Dendritic cell treated with granulocyte-macrophage colony-stimulating factor and Interleukin-4, amounts not matched to agents 40 ng/mL and 50 ng/mL, for 4 days (primary cell): ENCODE data around the gene RUNX2.
A peak's percentile ranks its signal among the peaks of the same experiment; 100 is the strongest.
"Not testable (repeated sequence)": the region's sequence is repeated elsewhere in the genome, so short reads cannot be mapped to it uniquely, and the experiment has no call there.

Experiments used
- H3K27ac Mint-ChIP-seq: one replicate; pipeline ENCODE4 v1.8.0; 2022; ENCODE audit warnings: mild to moderate bottlenecking, mixed read lengths
- H3K27me3 Mint-ChIP-seq: one replicate; pipeline ENCODE4 v1.8.0; 2022; ENCODE audit warnings: mild to moderate bottlenecking, mixed read lengths
- H3K36me3 Mint-ChIP-seq: one replicate; pipeline ENCODE4 v1.8.0; 2022; ENCODE audit warnings: low read depth, mixed read lengths
- H3K4me1 Mint-ChIP-seq: one replicate; pipeline ENCODE4 v1.8.0; 2022; ENCODE audit warnings: low read depth, mixed read lengths
- H3K4me3 Mint-ChIP-seq: one replicate; pipeline ENCODE4 v1.8.0; 2022; ENCODE audit warnings: mild to moderate bottlenecking, moderate library complexity, mixed read lengths
- H3K9me3 Mint-ChIP-seq: one replicate; pipeline ENCODE4 v1.8.0; 2022; ENCODE audit warnings: mixed read lengths
- intact Hi-C: fragments of 100-400 bp; cut with micrococcal nuclease; formaldehyde crosslinking; loops from one replicate; pipeline ENCODE4 v1.15.0; 2022

Gene RUNX2

DNA sequence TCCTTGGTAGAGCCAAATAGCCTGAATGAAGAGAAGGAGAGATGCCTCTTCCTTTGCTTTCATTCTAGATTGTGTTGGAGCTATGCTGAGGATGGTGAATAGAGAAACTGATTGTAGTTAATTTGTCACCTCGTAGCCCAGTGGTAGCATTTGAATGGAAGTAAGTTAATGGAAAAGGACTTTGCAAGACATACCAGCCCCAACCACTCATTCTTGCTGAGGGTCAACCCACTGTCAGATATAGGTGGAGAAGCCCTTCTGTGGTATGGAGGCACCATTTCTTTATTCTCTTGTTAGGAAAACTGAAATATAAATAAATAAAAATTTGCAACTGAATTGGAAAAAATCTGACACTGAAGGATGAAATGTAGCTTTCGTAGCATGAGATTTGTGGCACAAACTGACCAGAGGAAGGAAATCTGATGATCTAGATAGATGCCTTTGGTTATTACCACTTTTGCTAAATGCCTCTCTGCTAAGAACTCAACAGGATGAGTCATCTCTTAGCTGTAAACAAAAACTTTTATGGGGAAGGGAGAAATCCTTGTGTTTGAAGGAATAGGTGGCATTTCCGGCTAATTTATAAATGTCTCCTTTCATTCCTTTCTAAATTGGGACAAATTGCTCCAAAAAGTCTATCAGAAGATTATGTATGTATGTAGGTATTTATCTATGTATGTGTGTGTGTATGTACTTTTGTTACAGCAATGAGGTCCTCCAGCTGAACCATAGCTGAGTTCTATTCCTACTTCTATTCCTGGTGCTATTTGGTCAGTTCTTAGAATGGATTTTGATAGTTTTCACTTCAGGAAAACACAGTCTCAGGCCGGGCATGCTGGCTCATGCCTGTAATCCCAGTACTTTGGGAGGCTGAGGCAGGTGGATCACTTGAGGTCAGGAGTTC is 126.1 kb downstream of the RUNX2 start:
- Mint-ChIP-seq H3K4me1 (peaks cover 38% of the 10 kb centered on the region), H3K4me3 (no peak overlapping the region)
- intact Hi-C loops, result no loop called here

DNA sequence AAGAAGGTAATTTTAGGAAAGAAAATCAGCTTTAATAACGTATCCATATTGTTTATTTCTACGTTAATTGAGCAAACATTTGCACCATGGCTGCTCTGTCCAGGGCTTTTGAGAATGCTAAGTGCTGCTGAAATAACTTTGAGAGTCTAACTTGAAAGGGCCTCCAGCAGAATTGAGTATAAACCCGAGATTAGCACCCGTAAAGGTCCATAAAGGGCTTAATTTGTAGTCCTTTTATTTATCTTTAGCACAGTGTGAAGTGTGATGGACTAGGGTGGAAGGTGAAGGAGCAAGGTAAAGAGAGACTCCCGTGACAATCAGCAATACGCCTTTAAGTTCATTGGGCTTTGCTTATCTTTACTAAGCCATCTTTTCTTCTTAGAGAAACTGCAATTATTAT is 127.3 kb downstream of the RUNX2 start:
- intact Hi-C loops, result no loop called here
- peaks cover 36% of the 10 kb centered on the region for H3K36me3 Mint-ChIP-seq

More for the DNA sequence above, 126.1 kb downstream of the RUNX2 start:
- H3K27ac Mint-ChIP-seq, result peak overlapping the region; percentile 60
- H3K27me3 Mint-ChIP-seq, result no peaks in the 10 kb centered on the region
- H3K36me3 Mint-ChIP-seq, result peaks cover 43% of the 10 kb centered on the region
- H3K9me3 Mint-ChIP-seq, result no peaks in the 10 kb centered on the region

DNA sequence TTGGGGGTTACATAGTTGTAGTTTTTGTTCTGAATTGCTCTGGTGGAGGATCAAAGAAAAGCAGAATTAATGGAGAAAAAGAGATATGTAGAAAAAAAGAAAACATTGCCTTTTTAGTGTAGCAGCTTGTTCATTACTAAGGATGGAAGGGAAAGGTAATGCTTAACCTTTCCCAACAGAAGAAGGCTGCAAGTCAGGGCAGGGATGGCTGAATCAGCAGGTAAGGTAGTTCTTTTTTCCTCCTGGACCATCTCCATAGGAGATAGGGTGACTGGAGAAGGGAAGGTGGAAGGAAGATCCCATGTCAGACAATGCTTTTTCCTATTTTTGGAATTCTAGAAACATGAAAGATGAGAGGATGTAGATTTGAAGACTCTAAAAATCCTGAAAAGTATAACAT is 129.0 kb downstream of the RUNX2 start:
- H3K27me3 Mint-ChIP-seq, result no peaks in the 10 kb centered on the region
- H3K9me3 Mint-ChIP-seq, result no peaks in the 10 kb centered on the region
- intact Hi-C loops, result no loop called here
- no peak overlapping the region for H3K27ac Mint-ChIP-seq
- peaks cover 17% of the 10 kb centered on the region for H3K4me1 Mint-ChIP-seq
- H3K36me3 Mint-ChIP-seq, result peaks cover 19% of the 10 kb centered on the region
- H3K4me3 Mint-ChIP-seq, result no peak overlapping the region

More for the DNA sequence above, 127.3 kb downstream of the RUNX2 start:
- Mint-ChIP-seq H3K9me3 (no peaks in the 10 kb centered on the region), H3K27me3 (no peaks in the 10 kb centered on the region), H3K4me1 (peaks cover 32% of the 10 kb centered on the region), H3K27ac (no peak overlapping the region), H3K4me3 (no peak overlapping the region)

DNA sequence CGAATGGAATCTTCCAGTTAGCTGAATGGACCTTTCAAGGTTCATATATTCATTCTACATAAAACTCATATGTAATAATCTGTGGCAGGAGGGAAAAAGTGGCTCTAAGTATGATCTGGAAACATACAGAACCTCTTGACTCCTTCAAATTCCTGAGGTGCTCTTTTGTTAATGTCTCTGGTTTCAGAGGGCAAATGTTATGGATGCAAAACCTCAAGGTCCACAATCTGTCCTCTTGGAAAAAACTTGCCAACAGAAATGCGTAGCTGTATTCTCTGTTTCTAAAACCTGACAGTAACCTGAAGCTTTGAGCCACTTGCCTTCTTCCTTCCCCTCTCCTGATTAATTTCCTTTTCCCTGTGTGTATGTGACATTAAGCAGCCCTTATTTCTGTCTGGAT is 130.5 kb downstream of the RUNX2 start:
- H3K36me3 Mint-ChIP-seq, result peaks cover 24% of the 10 kb centered on the region
- no peak overlapping the region for H3K27ac Mint-ChIP-seq
- no peak overlapping the region for H3K4me3 Mint-ChIP-seq
- no peaks in the 10 kb centered on the region for H3K9me3 Mint-ChIP-seq
- no peaks in the 10 kb centered on the region for H3K27me3 Mint-ChIP-seq
- intact Hi-C loops, result no loop called here
- peaks cover 2% of the 10 kb centered on the region for H3K4me1 Mint-ChIP-seq

DNA sequence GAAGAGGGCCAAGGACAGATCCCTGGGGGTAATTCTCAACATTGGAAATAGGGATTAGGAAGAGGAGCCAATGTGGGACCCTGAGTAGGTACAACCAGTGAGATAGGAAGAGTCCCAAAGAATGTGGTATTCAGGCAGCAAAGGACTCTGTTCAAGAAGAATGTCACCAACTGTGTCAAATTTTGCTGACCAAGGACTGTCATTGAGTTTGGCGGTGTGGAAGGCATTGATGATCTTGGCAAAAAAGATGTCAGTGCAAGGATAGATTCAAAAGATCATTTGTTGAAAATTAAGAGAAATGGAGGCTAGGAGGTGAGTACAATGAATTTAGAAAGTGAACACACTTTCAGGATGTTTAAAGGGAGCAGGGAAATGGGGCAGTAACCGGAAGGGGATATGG is 132.0 kb downstream of the RUNX2 start:
- no peaks in the 10 kb centered on the region for H3K9me3 Mint-ChIP-seq
- no peaks in the 10 kb centered on the region for H3K27me3 Mint-ChIP-seq
- peaks cover 24% of the 10 kb centered on the region for H3K36me3 Mint-ChIP-seq
- H3K4me1 Mint-ChIP-seq, result no peaks in the 10 kb centered on the region
- no peak overlapping the region for H3K4me3 Mint-ChIP-seq
- H3K27ac Mint-ChIP-seq, result no peak overlapping the region
- intact Hi-C loops, result no loop called here

DNA sequence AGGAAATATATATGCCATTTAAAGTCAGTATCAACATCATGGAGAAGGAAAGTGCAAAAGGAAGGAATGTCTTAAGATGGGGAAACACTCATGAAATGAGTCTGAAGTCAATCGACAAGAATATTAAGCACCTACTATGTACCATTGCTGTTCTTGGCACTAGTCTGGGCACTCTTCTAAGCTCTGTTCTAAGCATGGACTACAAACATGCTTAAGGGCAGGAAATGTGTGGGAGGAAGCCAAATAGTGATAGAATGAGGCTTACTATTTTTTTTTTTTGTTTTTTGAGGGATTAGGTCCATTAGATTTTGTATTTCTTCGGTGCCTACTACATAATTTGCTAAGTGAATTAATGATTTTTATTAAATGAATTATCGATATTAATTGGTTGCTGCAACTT is 133.4 kb downstream of the RUNX2 start:
- H3K36me3 Mint-ChIP-seq, result peaks cover 20% of the 10 kb centered on the region
- no peaks in the 10 kb centered on the region for H3K9me3 Mint-ChIP-seq

DNA sequence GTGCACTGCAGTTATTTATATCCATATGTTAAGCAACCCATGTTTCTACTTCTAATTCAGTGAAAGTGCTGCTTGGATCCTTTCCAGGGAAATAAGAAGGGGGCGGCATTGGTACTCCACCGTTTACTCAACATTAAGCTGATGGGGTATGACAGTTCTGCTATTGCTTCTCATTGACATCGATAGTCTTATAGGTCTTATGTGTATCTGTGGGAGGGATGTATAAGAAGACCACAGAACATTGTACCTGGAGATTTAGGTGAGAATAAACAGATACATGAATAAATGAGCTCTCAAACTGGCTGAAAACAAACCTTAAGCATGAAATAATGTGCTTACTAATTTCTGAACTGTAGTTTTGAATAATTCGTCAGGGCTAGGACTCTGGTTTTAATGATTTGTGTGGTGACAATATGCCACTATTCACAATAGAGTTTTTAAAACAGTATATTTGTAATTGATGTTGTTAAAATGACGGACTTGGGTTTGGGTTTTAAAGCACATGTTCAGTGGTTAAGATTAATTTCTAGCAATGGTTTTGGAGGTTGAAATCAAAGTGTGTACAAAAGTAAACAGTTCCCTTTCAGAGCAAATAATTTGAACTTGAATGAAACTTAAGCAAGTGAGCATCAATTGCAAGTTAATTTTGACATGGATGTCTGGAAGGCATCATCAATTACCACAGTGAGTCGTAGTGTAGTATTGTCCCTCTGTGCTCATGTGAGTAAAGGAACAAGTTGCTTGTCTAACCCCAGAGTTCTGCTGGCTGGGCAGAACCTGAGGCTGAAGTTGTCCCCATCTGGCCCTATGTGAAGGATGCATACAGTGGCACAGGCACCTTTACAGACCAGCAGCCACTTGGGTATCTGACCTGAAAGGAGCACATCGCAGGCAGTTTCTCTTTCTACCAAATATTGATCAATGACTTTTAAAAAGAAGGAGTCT is 134.3 kb downstream of the RUNX2 start:
- Mint-ChIP-seq H3K9me3 (no peaks in the 10 kb centered on the region), H3K4me3 (no peak overlapping the region), H3K27me3 (no peaks in the 10 kb centered on the region), H3K4me1 (peaks cover 7% of the 10 kb centered on the region), H3K36me3 (peaks cover 12% of the 10 kb centered on the region), H3K27ac (no peak overlapping the region)
- intact Hi-C loops, result no loop called here

More for the DNA sequence above, 133.4 kb downstream of the RUNX2 start:
- intact Hi-C loops, result no loop called here
- Mint-ChIP-seq H3K27me3 (no peaks in the 10 kb centered on the region), H3K27ac (no peak overlapping the region), H3K4me1 (no peaks in the 10 kb centered on the region), H3K4me3 (no peak overlapping the region)

DNA sequence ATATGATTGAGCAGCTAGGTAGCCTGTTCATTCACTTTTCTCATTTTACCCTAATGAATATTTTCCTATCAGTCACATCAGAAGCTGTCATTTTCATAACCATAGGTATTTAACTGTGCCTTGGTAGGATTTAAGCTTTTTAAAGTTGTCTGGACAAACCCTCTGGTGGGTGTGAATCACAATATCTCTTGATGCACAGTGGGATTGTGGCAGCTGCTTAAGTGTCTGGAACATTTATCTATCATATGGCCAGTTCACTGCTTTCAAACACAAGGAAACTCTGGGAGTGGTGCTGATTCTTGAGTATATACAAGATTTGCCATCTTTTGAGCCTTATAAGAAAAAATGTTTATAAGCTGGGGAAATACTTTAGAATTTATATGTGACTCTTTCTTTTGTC is 136.6 kb downstream of the RUNX2 start:
- H3K4me3 Mint-ChIP-seq, result no peak overlapping the region
- no peak overlapping the region for H3K27ac Mint-ChIP-seq
- intact Hi-C loops, result no loop called here
- H3K9me3 Mint-ChIP-seq, result no peaks in the 10 kb centered on the region
- H3K27me3 Mint-ChIP-seq, result no peaks in the 10 kb centered on the region
- peaks cover 22% of the 10 kb centered on the region for H3K36me3 Mint-ChIP-seq
- H3K4me1 Mint-ChIP-seq, result peaks cover 16% of the 10 kb centered on the region

DNA sequence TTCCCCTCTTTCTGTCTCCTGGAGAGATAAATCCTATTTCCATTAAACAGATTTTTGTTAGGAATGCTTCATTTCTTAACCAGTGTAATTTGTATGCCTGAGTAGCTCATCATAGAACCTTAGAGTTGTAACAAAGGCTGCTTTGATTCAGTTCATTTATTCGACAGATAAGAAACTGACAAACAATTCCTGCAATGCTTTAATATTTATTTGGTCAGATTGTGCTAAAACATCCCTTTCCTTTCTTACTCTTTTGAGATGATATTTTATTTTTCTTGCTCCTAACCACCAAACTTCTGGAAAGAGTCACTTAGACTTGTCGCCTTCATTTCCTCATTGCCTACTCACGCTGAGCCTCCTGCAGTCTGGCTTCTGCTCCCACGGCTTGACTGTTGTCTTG is 138.6 kb downstream of the RUNX2 start:
- Mint-ChIP-seq H3K4me1 (peaks cover 25% of the 10 kb centered on the region), H3K36me3 (peaks cover 41% of the 10 kb centered on the region), H3K27me3 (no peaks in the 10 kb centered on the region), H3K27ac (no peak overlapping the region), H3K4me3 (no peak overlapping the region), H3K9me3 (no peaks in the 10 kb centered on the region)
- intact Hi-C loops, result no loop called here

DNA sequence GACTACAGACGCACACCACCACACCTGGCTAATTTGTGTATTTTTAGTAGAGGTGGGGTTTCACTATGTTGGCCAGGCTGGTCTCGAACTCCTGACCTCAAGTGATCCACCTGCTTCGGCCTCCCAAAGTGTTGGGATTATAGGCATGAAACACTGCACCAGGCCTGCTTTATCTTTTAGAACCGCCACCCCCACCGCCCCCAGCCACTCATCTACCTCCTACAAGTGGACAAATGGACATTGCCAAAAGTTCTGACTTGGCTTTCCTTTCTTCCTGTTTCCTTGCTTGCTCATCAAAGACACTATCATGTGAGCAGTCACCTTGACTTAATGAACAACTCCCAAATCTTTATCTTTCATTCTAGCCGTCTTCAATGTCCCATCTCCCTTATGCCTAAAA is 139.3 kb downstream of the RUNX2 start:
- H3K27me3 Mint-ChIP-seq, H3K4me3 Mint-ChIP-seq, H3K27ac Mint-ChIP-seq, H3K9me3 Mint-ChIP-seq, intact Hi-C loops: not testable (repeated sequence)
- peaks cover 27% of the 10 kb centered on the region for H3K4me1 Mint-ChIP-seq
- peaks cover 44% of the 10 kb centered on the region for H3K36me3 Mint-ChIP-seq

DNA sequence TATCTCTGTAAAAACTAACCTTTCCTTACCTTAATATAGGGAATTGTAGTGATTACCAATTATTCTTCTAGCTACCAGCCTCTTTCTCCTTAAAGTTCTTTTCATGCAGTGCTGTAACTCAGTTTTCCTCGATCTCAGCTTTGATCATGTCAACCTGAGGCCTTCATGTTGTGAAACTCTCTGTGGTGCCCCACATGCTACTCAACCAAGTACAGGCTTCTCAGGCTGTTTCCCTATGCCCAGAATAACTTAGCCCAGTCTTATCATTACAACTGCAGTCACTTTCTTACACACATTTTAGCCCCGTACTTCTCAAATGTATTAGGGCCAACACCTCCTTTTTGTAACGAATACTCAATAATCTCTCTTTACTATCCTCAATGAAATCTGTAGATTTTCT is 139.7 kb downstream of the RUNX2 start:
- peaks cover 31% of the 10 kb centered on the region for H3K4me1 Mint-ChIP-seq
- H3K27me3 Mint-ChIP-seq, result no peaks in the 10 kb centered on the region
- H3K4me3 Mint-ChIP-seq, result no peak overlapping the region
- peaks cover 44% of the 10 kb centered on the region for H3K36me3 Mint-ChIP-seq
- intact Hi-C loops, result no loop called here
- H3K9me3 Mint-ChIP-seq, result no peaks in the 10 kb centered on the region
- no peak overlapping the region for H3K27ac Mint-ChIP-seq

DNA sequence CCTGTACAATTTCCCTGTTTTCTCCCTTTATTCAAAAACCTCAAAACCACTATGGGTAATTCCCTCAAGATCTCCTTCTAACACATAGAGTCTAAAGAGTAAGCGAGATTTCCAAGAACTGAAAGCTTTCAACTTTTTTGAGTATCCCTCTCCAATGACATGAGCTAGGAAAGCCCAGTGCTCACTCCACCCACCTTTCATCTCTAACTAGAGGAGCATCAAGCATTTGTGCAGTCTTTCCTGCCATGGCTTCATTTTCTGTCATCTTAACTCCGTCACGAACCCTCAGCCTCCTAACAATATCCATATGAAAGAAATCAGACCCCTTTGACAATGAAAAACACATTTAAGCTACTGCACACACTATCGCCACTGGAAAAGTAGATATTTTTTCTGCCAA is 141.5 kb downstream of the RUNX2 start:
- Mint-ChIP-seq H3K4me3 (no peak overlapping the region), H3K9me3 (no peaks in the 10 kb centered on the region), H3K27me3 (no peaks in the 10 kb centered on the region), H3K27ac (no peak overlapping the region), H3K4me1 (peaks cover 43% of the 10 kb centered on the region), H3K36me3 (peaks cover 45% of the 10 kb centered on the region)
- intact Hi-C loops, result no loop called here

DNA sequence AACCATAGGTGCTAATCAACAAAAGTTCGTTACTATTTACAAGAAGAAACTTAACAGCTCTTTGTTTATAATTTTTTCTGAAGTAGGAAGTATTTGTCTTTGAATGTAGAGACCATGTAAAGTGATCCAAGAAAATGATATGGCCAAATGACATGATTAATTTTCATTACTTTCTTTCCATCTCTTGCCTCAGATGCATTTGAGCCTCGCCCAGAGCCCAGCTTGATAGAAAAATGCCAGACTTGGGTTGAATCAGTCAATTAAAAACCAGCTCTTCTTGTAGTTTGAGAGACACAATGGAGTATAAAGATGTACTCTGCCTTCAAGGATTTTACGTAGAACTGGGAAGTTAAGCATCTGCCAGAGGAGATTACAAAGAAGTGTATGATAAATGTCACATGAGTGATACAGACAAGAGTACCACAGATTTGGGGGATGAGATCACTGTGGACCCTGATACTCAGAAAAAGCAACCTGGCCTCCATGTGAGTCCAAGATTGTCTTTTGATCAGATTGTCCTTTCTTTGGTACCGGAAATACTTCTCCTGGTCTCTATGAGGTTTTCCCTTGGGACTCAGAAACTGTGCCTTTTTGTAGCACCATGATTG is 142.1 kb downstream of the RUNX2 start:
- H3K36me3 Mint-ChIP-seq, result peaks cover 45% of the 10 kb centered on the region
- H3K27me3 Mint-ChIP-seq, result no peaks in the 10 kb centered on the region
- H3K4me1 Mint-ChIP-seq, result peaks cover 43% of the 10 kb centered on the region
- intact Hi-C loops, result no loop called here
- no peak overlapping the region for H3K4me3 Mint-ChIP-seq
- no peaks in the 10 kb centered on the region for H3K9me3 Mint-ChIP-seq
- no peak overlapping the region for H3K27ac Mint-ChIP-seq

DNA sequence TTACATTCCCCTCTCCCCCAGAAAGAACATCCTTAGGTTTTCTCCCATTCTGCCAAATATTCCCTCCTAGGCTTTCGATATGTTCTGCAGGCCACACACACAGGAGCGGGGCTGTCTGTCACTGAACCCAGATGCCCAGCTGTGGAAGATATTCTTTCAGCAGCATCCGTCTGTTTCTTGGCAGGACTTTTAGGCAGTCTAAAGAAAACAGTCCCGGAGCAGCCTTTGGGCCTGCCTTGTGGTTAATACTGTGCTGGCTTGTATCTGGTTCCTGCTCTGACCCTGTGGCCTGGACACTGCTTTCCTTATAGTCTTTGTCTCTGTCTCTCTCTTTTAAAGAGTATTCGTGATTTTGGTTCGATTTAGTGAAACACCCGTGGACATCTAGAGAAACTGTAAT is 144.3 kb downstream of the RUNX2 start:
- intact Hi-C loops, result no loop called here
- H3K27me3 Mint-ChIP-seq, result no peaks in the 10 kb centered on the region
- peak overlapping the region; percentile 63 for H3K27ac Mint-ChIP-seq
- no peaks in the 10 kb centered on the region for H3K9me3 Mint-ChIP-seq
- H3K36me3 Mint-ChIP-seq, result peaks cover 43% of the 10 kb centered on the region
- no peak overlapping the region for H3K4me3 Mint-ChIP-seq
- H3K4me1 Mint-ChIP-seq, result peaks cover 37% of the 10 kb centered on the region
